Heart left ventricle (tissue), 16 donors: ENCODE data around the gene GPBP1. TPM values are rescaled to one million over a fixed set of nuclear protein-coding genes. Genes with fewer than 3 reads are reported as not detected.

Source experiments
- ATAC-seq, 4 donors: fragments of 200-7000 bp; cut with Tn5 transposase; one replicate each; pipeline ENCODE4 v1.9.1; 2020 to 2022; ENCODE audit warnings: moderate library complexity in 4 of 4, mild to moderate bottlenecking in 3 of 4, moderate number of reproducible peaks in 1 of 4
- DNase-seq, 5 donors: peaks; one replicate each; pipeline ENCODE4 v3.0.0-alpha.2; 2020
- H3K27ac ChIP-seq, 12 donors: fragments of 200-600 bp; sonication (generic) in 4 of 12; one replicate each; pipeline versions ENCODE4 v1.5.0 to v1.8.0; 2016 to 2022; ENCODE audit warnings: mild to moderate bottlenecking in 2 of 12
- H3K27me3 ChIP-seq, 9 donors: fragments of 200-600 bp; sonication (generic) in 2 of 9; one replicate each; pipeline versions ENCODE4 v1.5.1 to v1.8.0; 2016 to 2022; ENCODE audit warnings: mild to moderate bottlenecking in 3 of 9
- H3K36me3 ChIP-seq, 9 donors: fragments of 200-600 bp; sonication (generic) in 2 of 9; one replicate each; pipeline versions ENCODE4 v1.5.0 to v1.8.0; 2018 to 2022; ENCODE audit warnings: mild to moderate bottlenecking in 2 of 9
- H3K4me1 ChIP-seq, 12 donors: fragments of 200-600 bp; sonication (generic) in 4 of 12; one replicate each; pipeline versions ENCODE4 v1.5.0 to v1.8.0; 2016 to 2022; ENCODE audit warnings: mild to moderate bottlenecking in 3 of 12
- H3K4me3 ChIP-seq, 12 donors: fragments of 200-600 bp; sonication (generic) in 4 of 12; one replicate each; pipeline versions ENCODE4 v1.5.0 to v1.8.0; 2017 to 2022; ENCODE audit warnings: mild to moderate bottlenecking in 9 of 12, moderate library complexity in 4 of 12
- H3K9me3 ChIP-seq, 12 donors: fragments of 200-600 bp; sonication (generic) in 4 of 12; one replicate each; pipeline versions ENCODE4 v1.5.0 to v1.8.0; 2016 to 2022; ENCODE audit warnings: mild to moderate bottlenecking in 1 of 12
- POLR2A ChIP-seq, 2 donors: fragments of 450-650 bp; IDR thresholded peaks; one replicate each; pipeline ENCODE4 v1.6.1; 2017; ENCODE audit warnings: antibody characterized with exemption in 2 of 2, mild to moderate bottlenecking in 2 of 2, moderate library complexity in 2 of 2
- WGBS, 4 donors: extraction: QIAGEN DNeasy Blood & Tissue Kit in 2 of 4; methylation state at CpG; one replicate each; pipeline versions ENCODE4 v1.1.5 to v1.1.7; 2013 to 2018; 5-methylcytosine and 5-hydroxymethylcytosine counted together
- intact Hi-C, 10 donors: fragments of 100-400 bp; cut with DNase I; formaldehyde crosslinking; loops; one replicate each; pipeline versions ENCODE4 v1.11.1 to v1.14.2; 2022
- polyA plus RNA-seq, 2 donors: library from polyadenylated mRNA; stranded (reverse); fragments of 200-250 nt; gene quantifications; one replicate each; pipeline ENCODE4 v1.2.3, GENCODE V29; 2013
- total RNA-seq, 9 donors: library from RNA; depleted of rRNA in 2 of 9; stranded (reverse); fragments of >200 nt in 2 of 9; fragmentation: NEBNext Ultra II Directional in 3 of 9; extraction: Animal tissue kit (Norgen Biotek cat#: 25700) in 3 of 9; gene quantifications; one replicate each; pipeline versions ENCODE4 v1.1.0 to v1.2.4, GENCODE V29; 2016 to 2023
- TF ChIP-seq, protein P1 (sequence below), 12 donors: fragments of 200-600 bp; sonication (generic) in 4 of 12; IDR thresholded peaks; one replicate each; pipeline versions ENCODE4 v1.5.0 to v1.8.0; 2018 to 2022; ENCODE audit warnings: antibody characterized with exemption in 12 of 12, mild to moderate bottlenecking in 5 of 12
- donor health status: ischemic (EF 13 %, LVEDD 7.1; RV severe dilation, severe dysfunction).
- donor health status: healthy with polysubstance abuse.
- donor health status: DM: no; HTN: yes; CAD: no.
- donor health status: DM: no; HTN: no; CAD: no.
- donor health status: ischemic (EF 25% LVEDD 6.9; RV normal size, moderate dysfunction).
- donor health status: ischemic (EF 25% LVEDD 5.7; RV mildly dilated, moderate dysfunction).
- donor health status: healthy.
- donor health status: DM: yes; HTN: yes; CAD: no.
- donor health status: ischemic (EF 35%, LVEDD 5.7; RV mildly dilated, moderate dysfunction).
- donor health status: nonischemic (EF 11% LVEDD 7.7; RV severe dilation, severe dysfunction).
- donor health status: DM: yes; HTN: yes; CAD: no.
- donor health status: PGD.
- donor health status: ischemic (EF 29% LVEDD 5.4; RV normal size, mild dysfunction).
- donor health status: nonischemic (EF 23%, LVEDD 6.1; RV moderate dilation, normal function).

GPBP1 gene
- total and polyA plus RNA-seq, 11 donors: 31.0 to 60.9 (median 49.5) TPM

GRCh38 chr5:57202811-57203210 lies 29.0 kb downstream of the GPBP1 start:
- no peak for TF ChIP-seq POLR2A (IDR thresholded peaks at IDR 0.05)
- TF ChIP-seq, protein P1, sequence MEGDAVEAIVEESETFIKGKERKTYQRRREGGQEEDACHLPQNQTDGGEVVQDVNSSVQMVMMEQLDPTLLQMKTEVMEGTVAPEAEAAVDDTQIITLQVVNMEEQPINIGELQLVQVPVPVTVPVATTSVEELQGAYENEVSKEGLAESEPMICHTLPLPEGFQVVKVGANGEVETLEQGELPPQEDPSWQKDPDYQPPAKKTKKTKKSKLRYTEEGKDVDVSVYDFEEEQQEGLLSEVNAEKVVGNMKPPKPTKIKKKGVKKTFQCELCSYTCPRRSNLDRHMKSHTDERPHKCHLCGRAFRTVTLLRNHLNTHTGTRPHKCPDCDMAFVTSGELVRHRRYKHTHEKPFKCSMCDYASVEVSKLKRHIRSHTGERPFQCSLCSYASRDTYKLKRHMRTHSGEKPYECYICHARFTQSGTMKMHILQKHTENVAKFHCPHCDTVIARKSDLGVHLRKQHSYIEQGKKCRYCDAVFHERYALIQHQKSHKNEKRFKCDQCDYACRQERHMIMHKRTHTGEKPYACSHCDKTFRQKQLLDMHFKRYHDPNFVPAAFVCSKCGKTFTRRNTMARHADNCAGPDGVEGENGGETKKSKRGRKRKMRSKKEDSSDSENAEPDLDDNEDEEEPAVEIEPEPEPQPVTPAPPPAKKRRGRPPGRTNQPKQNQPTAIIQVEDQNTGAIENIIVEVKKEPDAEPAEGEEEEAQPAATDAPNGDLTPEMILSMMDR (IDR thresholded peaks at IDR 0.05): no peak
- Histone ChIP-seq H3K27ac (no peak overlapping the region), H3K27me3 (no peaks in the 10 kb centered on the region), H3K4me3 (no peak overlapping the region), H3K9me3 (no peaks in the 10 kb centered on the region), H3K36me3 (peaks cover 0 to 14% (median 0%) of the 10 kb centered on the region in 9 donors), H3K4me1 (peaks cover 7 to 81% (median 38%) of the 10 kb centered on the region in 12 donors)
- WGBS, 4 donors: 88 to 99% (median 92%) methylated on average over 1 of the region's 1 CpG
- DNase-seq (no peak), ATAC-seq (no peak)
- intact Hi-C loops: no loop called here

- Histone ChIP-seq H3K36me3 (peaks cover 0 to 5% (median 0%) of the 10 kb centered on the region in 9 donors), H3K9me3 (no peaks in the 10 kb centered on the region), H3K4me3 (no peak overlapping the region), H3K27ac (peak overlapping the region; percentile 52 to 93 (median 78)), H3K4me1 (peaks cover 6 to 80% (median 51%) of the 10 kb centered on the region in 12 donors), H3K27me3 (no peaks in the 10 kb centered on the region)
- TF ChIP-seq, protein P1 (IDR thresholded peaks at IDR 0.05): no peak
- TF ChIP-seq POLR2A (IDR thresholded peaks at IDR 0.05): no peak
- intact Hi-C loops: loop anchor here in 5 of 10 donors (5.0 kb wide), 1 partner anchor 35 kb away; the partner anchor contains the start of gene GPBP1 (in 5 of the 5)
- DNase-seq: no peak
- ATAC-seq: peak in 1 of 4 donors; percentile 32
- 60 to 72% (median 66%) methylated on average over 7 of the region's 7 CpGs for WGBS, 4 donors
Measured at GRCh38 chr5:57207007-57207653, 33.3 kb downstream of the GPBP1 start.

- H3K4me3 ChIP-seq: peak overlapping the region in 2 of 12 donors; percentile 8 to 20
- DNase-seq (peak; percentile 76 to 93 (median 83)), ATAC-seq (peak; percentile 94 to 96 (median 95))
- WGBS, 4 donors: 43 to 80% (median 62%) methylated on average over 6 to 7 of the region's 7 CpGs
- intact Hi-C loops: loop anchor here in 5 of 10 donors (5.0 kb wide), 1 partner anchor 35 kb away; the partner anchor contains the start of gene GPBP1 (in 5 of the 5)
- peaks cover 0 to 5% (median 0%) of the 10 kb centered on the region in 9 donors for H3K36me3 ChIP-seq
- H3K27me3 ChIP-seq: no peaks in the 10 kb centered on the region
- TF ChIP-seq, protein P1 (IDR thresholded peaks at IDR 0.05): no peak
- peak in 1 of 2 donors; percentile 30 for TF ChIP-seq POLR2A (IDR thresholded peaks at IDR 0.05)
- H3K27ac ChIP-seq: peak overlapping the region; percentile 62 to 94 (median 80)
- peaks cover 5 to 74% (median 48%) of the 10 kb centered on the region in 12 donors for H3K4me1 ChIP-seq
- H3K9me3 ChIP-seq: no peaks in the 10 kb centered on the region
Measured at GRCh38 chr5:57207681-57208080, 33.8 kb downstream of the GPBP1 start.

- peak overlapping the region in 5 of 12 donors; percentile 10 to 93 (median 76) for H3K27ac ChIP-seq
- H3K4me1 ChIP-seq: peaks cover 3 to 62% (median 44%) of the 10 kb centered on the region in 12 donors
- no peak for ATAC-seq
Measured at GRCh38 chr5:57209316-57210040, 35.6 kb downstream of the GPBP1 start.

More at GRCh38 chr5:57209316-57210040, 35.6 kb downstream of the GPBP1 start:
- TF ChIP-seq, protein P1 (IDR thresholded peaks at IDR 0.05): no peak
- TF ChIP-seq POLR2A (IDR thresholded peaks at IDR 0.05): no peak
- no peaks in the 10 kb centered on the region for H3K27me3 ChIP-seq
- H3K36me3 ChIP-seq: peaks cover 0 to 12% (median 6%) of the 10 kb centered on the region in 9 donors
- H3K4me3 ChIP-seq: no peak overlapping the region
- H3K9me3 ChIP-seq: no peaks in the 10 kb centered on the region
- DNase-seq: no peak
- 48 to 59% (median 53%) methylated on average over 2 of the region's 2 CpGs for WGBS, 4 donors
- intact Hi-C loops: loop anchor here in 8 of 10 donors (5.0 to 10.0 kb wide), 3 partner anchors 32 to 935 kb away; partner anchors contain the start of gene GPBP1 (in 6 of the 8)
